GM21825 (cell line): Measurements from ENCODE around the gene C1QTNF9B.
"Not testable (repeated sequence)": the region's sequence is repeated elsewhere in the genome, so short reads cannot be mapped to it uniquely, and the experiment has no call there.

Experiments
- ATAC-seq: cut with Tn5 transposase; IDR thresholded peaks from one replicate; pipeline ENCODE4 v1.9.1; 2021; ENCODE audit warnings: mild to moderate bottlenecking, moderate library complexity; ENCODE audit not compliant: unreplicated experiment

Gene C1QTNF9B

GRCh38 chr13:23897452-23897919 is at the start of gene C1QTNF9B:
Gene C1QTNF9B (minus strand): TSS chr13:23897502.
- ATAC-seq, result not testable (repeated sequence)

DNA sequence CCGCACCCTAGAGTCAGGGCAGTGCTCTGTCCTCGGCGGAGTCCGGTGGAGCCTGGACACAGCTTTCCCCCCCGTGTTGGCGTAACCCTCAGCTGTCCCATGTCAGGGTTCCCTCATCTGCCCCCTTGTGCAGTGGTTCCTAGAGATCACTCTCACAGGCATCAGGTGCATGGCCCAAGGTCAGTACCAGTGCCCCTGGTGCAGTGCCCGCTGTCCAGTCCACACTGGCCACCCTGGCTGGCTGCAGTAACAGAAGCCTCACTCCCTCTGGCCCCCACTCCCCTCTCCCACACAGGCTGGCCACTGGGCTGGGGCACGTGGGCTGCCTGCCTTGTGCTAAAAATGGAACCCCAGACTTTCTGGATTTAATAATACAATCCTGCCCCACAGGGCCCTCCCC is 49.6 kb upstream of the C1QTNF9B start:
- ATAC-seq, result no peak

DNA sequence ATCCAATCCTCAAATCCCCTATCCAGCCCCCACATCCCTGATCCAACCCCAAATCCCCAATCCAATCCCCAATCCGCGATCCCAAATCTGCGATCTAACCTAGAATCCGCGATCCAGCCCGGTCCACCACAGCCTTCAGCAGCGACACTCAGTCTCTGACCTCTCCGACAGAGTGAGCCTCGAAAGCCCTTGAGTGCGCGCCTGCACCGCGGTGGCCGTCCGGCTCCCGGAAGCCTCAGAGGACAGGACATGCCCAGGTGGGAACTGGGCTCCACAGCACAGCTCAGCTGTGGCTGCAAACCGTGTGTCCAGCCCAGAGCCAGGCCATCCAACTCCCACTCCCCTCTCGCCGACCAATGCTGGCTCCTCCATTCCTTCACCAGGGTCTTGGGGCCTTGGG is 48.8 kb upstream of the C1QTNF9B start:
- no peak for ATAC-seq

- ATAC-seq, result no peak
Measured at GRCh38 chr13:23945612-23946011, 48.3 kb upstream of the C1QTNF9B start.

- ATAC-seq, result no peak
Measured at GRCh38 chr13:23941211-23941610, 43.9 kb upstream of the C1QTNF9B start.

GRCh38 chr13:23939666-23940065 is 42.4 kb upstream of the C1QTNF9B start:
- not testable (repeated sequence) for ATAC-seq

- no peak for ATAC-seq
Measured at GRCh38 chr13:23934520-23934919, 37.2 kb upstream of the C1QTNF9B start.

GRCh38 chr13:23928985-23929384 is 31.7 kb upstream of the C1QTNF9B start:
- ATAC-seq, result no peak

DNA sequence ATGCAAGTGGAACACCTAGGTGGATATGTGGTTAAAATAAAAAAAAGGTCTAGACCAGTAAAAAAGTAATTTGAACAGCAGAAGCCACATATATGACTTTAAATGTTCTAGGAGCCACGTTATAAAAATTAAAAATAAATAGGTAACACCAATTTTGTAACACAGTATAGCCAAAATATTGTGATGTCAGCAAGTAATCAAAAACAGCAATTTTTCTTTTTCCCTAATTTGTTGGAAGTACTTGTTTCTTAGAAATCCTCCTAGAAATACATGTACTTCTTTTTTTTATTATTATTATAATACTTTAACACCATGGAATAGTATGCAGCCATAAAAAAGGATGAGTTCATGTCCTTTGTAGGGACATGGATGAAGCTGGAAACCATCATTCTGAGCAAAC is 25.7 kb upstream of the C1QTNF9B start:
- no peak for ATAC-seq

DNA sequence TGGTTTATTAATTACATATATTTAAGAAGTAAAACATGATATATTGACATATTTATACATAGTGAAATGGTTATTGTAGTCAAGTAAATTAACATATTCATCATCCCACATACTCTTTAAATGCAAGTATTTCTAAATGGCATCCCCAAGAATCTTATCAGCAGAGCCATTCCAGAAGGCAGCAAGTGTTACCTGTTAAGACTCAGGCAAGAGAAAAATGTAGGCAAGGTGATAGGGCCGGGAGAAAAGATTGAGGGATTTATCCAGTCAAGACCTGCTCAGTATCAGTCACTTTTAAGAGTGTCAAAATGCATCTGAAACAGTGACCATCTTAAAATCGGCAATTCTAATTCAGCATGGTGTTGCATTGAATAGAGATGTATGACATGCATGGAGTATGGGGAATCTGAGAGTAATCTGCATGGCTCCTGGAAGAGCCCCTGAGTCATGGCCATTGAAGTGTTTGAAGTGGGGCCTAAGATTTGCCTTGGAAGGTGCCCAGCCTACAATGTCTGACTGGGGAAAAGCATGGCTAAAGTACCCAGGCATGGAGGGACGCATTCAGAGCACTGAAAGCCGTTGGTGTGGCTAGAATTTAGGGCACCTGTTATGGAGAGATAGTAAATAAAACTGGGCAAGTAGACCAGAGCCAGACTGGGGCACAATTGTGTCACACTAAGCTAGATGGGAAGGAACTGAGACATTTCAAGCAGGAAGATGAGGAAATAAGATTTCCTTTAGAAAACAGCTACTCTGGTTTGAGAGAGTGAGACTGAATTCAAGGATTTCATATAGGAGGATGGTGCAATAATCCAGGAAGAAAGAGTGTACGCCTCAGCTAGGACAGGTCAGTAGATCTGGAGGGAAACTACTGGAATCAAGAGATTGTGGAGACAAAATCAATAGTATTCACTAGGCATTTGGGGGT is 25.0 kb upstream of the C1QTNF9B start:
- ATAC-seq, result no peak

- no peak for ATAC-seq
Measured at GRCh38 chr13:23921451-23921888, 24.2 kb upstream of the C1QTNF9B start.

- no peak for ATAC-seq
Measured at GRCh38 chr13:23919006-23919405, 21.7 kb upstream of the C1QTNF9B start.

GRCh38 chr13:23918208-23918607 is 20.9 kb upstream of the C1QTNF9B start:
- ATAC-seq, result no peak

DNA sequence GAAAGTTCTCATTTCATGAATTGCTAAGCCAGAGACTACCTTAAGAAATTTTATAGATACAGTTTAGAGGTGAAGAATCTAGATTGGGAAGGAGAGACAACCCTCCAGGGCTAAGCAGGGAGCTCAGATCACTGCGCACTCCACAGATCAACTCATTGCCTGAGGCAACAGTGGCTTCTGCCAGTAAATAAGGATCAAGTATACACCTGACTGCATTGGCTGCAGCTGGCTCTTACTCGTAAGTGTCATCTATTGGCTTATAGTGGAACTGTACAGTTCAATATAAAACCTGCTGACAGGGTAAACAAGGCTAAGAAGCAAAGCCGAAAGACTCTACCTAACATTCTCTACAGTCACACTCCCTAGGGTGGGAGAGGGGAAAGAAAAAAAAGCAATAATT is 18.0 kb upstream of the C1QTNF9B start:
- ATAC-seq, result no peak

DNA sequence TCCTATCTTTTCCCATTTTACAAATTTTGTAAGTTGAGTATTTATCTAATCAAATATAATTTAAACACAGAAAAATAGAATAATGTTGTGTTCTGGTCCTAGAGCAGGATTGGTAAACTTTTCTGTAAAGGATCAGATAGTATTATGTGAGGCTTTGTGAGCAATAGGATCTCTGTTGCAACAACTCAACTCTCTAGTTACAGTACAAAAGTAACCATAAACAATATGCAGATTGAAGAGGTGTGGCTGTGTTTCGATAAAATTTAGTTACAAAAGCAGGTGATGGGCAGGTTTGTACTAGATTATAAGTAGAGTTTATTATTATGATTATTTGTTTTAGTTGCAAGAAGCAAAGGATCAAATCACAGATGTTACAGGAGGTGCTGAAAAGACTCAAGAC is 15.2 kb upstream of the C1QTNF9B start:
- no peak for ATAC-seq

DNA sequence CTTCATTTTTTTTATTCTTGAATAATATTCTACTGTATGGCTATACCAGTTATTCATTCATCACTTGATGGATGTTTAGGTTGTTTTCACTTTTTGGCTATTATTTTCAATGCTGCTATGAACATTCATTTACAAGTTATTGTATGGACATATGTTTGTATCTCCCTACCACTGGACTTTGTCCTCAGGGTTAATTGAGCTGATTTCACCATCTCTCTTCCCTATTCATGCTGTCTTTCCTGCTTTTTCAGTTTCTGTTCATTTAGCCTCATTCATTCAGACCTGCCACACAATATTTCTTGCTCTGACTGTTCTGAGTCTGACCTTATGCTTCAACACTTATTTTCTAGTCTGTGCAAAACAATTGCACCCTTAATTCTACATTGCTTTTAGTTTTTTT is 12.3 kb upstream of the C1QTNF9B start:
- ATAC-seq, result no peak

GRCh38 chr13:23905766-23906165 is 8.5 kb upstream of the C1QTNF9B start:
- no peak for ATAC-seq

DNA sequence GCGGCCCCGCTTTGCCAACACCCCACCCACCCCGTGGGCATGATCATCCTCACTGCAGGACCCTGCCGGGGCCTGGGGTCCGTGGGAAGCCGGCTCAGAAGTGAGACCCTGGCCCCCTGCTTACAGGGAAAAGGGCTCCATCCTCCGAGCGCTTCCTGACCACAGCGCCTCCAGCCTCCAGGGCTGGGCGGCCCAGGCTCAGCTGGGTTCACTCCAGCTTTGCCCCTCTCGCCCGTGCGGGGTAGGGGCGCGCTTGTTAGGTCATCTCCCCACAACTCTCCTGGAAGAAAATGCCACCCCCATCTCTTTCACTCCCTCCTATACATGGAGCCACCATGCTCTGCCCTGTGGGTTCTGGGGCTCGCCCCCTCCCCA is 6.6 kb upstream of the C1QTNF9B start:
- no peak for ATAC-seq

DNA sequence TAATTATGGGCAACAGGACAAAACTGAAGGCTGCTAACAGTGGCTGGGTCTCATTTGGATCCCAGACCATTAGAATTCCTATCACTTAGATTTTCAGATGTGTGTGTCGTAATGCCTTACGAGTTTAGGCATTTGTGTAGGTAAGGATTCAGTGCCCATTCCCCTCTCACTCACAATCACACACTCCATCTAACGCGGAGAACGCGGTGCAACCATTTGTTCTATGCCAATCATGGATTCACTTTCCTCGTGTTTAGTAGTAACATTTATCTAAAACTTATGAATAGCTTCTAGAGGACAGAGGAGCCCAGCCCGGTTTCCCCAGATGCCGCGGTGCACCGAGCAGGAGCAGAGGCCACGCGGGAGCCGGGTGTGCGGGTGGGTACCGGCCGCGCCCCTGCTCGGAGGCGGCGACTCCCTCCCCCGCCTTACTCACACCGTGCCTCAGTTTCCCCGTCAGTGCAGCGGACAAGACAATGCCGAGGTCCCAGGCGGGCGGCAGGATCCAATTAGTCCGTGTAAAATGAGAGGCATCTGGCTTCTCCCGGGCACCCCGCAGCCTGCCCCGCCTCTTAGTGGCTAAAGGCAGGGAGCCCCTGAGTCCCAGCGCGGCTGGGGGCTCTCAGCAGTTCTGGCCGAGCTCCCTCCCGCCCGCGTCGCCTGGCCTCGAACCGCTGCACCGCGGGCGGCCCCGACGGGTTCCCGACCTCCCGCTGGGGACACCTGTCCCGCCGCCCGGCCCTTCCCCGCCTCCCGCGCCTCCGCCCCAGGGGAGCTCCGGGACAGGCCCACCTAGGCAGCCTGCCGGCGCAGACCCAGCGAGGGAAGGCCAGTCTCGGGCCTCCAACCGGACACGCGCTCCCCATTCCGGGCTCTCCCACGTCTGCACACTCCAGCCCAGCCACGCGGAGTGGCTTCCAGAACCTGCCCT is 5.9 kb upstream of the C1QTNF9B start:
- ATAC-seq, result no peak

DNA sequence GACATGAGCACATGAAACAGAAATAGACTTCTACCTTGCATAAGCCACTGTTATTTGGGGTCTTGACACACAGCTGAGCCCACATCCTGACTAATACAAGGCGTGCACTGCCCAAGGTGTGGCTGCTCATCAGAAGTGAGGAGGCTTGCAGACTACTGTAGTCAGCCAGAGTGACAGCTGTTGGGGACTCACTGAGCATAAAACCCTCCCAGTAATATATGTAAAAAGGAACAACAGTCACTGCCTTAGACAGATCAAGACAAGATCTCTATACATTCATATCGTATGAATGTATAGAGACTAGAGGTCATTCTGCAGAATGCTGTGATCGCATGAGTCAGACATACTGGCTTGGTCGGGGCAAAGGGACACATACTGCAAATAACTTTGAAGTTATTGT is 4.1 kb upstream of the C1QTNF9B start:
- no peak for ATAC-seq

DNA sequence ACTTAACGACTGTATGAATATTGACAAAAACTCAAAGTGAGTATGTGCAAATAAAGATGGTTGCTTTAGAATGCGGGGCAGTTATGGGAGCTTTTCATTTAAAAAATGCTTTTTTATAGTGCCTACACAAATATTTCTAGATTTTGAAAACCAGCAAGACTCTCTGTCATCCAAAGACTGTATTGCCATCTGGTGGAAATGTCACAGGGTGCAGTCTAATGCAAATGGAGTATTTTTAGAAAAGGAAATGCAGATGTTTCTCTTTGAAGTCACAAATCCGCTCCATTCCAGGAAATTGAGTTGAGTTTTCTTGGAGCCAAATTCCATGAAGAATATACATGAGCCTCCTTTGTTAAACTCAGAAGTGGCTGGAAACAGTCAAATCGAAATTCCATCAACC is 2.3 kb upstream of the C1QTNF9B start:
- ATAC-seq, result no peak

DNA sequence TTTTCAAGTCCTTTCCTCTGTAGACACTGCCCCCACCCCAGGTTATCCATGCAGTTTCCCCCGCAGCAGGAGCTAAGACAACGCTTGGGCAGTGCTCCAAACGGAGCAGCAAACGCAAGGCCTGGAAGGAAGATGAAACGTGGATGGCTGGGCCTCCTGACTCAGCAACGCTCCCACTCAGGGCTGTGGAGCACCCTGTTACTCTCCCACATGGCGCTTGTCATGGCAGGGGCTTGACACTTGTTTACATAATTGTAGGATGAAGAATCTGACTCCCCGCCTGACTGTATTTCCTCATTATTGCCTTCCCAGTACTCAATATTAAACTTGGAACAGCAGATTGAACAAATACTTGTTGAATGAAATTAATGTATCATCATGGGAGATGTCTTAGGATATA is 799 bp upstream of the C1QTNF9B start:
- no peak for ATAC-seq
